ENCODE data around the gene SETMAR. TPM values are rescaled to one million over a fixed set of nuclear protein-coding genes. Genes with fewer than 3 reads are reported as not detected.

SETMAR gene
- total and polyA plus RNA-seq, 2 of the 8 experiments (the other 6 are each of a cell fraction or from before 2014, with no cell fraction given) = 16.1 to 25.3 TPM

DNA sequence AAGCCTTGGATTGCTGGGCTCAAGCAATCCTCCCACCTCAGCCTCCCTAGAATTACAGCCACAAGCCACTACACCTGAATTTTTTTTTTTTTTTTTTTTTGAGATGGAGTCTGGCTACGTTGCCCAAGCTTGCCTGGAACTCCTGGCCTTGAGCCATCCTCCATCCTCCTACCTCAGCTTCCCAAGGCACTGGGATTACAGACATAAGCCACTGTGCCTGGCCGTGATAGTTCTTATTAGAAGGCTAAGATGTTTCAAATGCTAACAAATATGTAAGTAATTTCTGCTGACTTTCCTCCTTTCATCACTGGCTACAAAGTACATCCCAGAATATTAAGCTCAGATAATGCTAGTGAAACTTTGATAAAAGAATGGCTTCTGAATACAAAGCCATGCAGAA, 5.7 kb upstream of the SETMAR start:
- FAIRE-seq = no peak
- H2BK120ac ChIP-seq (replicated peaks; ENCODE audit: low read depth, low read length) = no peak overlapping the region
- TF ChIP-seq, protein P1, sequence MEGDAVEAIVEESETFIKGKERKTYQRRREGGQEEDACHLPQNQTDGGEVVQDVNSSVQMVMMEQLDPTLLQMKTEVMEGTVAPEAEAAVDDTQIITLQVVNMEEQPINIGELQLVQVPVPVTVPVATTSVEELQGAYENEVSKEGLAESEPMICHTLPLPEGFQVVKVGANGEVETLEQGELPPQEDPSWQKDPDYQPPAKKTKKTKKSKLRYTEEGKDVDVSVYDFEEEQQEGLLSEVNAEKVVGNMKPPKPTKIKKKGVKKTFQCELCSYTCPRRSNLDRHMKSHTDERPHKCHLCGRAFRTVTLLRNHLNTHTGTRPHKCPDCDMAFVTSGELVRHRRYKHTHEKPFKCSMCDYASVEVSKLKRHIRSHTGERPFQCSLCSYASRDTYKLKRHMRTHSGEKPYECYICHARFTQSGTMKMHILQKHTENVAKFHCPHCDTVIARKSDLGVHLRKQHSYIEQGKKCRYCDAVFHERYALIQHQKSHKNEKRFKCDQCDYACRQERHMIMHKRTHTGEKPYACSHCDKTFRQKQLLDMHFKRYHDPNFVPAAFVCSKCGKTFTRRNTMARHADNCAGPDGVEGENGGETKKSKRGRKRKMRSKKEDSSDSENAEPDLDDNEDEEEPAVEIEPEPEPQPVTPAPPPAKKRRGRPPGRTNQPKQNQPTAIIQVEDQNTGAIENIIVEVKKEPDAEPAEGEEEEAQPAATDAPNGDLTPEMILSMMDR (IDR thresholded peaks at IDR 0.05; ENCODE audit: control extremely low read depth in 1 of 3, insufficient read depth in 1 of 3, low read depth in 1 of 3, low read length in 3 of 3) = no peak
- TF ChIP-seq HDAC2 (IDR thresholded peaks at IDR 0.05; ENCODE audit: borderline replicate concordance in 1 of 2, low read depth in 2 of 2, low read length in 2 of 2) = no peak
- TF ChIP-seq ATF3 (IDR thresholded peaks at IDR 0.05; ENCODE audit: insufficient read depth, low read depth, low read length) = no peak
- no peak for TF ChIP-seq TCF12 (IDR thresholded peaks at IDR 0.05; ENCODE audit: low read depth, low read length)
- no peak for TF ChIP-seq KDM4A (IDR thresholded peaks at IDR 0.05; ENCODE audit: low read depth, low read length, severe bottlenecking)
- TF ChIP-seq BCL11A (IDR thresholded peaks at IDR 0.05; ENCODE audit: low read depth in 2 of 2, low read length in 2 of 2) = no peak
- TF ChIP-seq RFX5 (IDR thresholded peaks at IDR 0.05; ENCODE audit: borderline replicate concordance, low read depth, low read length) = no peak
- no peak for TF ChIP-seq MAFK (IDR thresholded peaks at IDR 0.05; ENCODE audit: low read depth, low read length)
- no peak for TF ChIP-seq SIRT6 (IDR thresholded peaks at IDR 0.05; ENCODE audit: low read length)
- TF ChIP-seq NRF1 (IDR thresholded peaks at IDR 0.05; ENCODE audit: low read depth, low read length) = no peak
- TF ChIP-seq CHD2 (IDR thresholded peaks at IDR 0.05; ENCODE audit: low read length) = no peak

More for the DNA sequence above, 5.7 kb upstream of the SETMAR start:
- no peak overlapping the region for H4K5ac ChIP-seq (ENCODE audit: insufficient read length, low read depth, low read length)
- H2BK5ac ChIP-seq (ENCODE audit: low read depth, low read length) = no peak overlapping the region
- no peak overlapping the region for H3K56ac ChIP-seq (replicated peaks; ENCODE audit: insufficient read length, low read depth, low read length)
- H2BK20ac ChIP-seq (ENCODE audit: low read length) = no peak overlapping the region
- no peaks in the 10 kb centered on the region for H3K27me3 ChIP-seq (replicated peaks in 1 of 4; ENCODE audit: control insufficient read depth in 3 of 4, extremely low read depth in 1 of 4, insufficient read depth in 3 of 4, low read length in 3 of 4)
- no peak overlapping the region for H3K14ac ChIP-seq (ENCODE audit: insufficient read length)
- no peaks in the 10 kb centered on the region for H3K23me2 ChIP-seq (ENCODE audit: low read depth, low read length)
- no peak overlapping the region for H3K4me3 ChIP-seq (ENCODE audit: extremely low read depth in 1 of 4, insufficient read depth in 2 of 4, low read depth in 3 of 4, low read length in 4 of 4)
- no peaks in the 10 kb centered on the region for H3K4me1 ChIP-seq (replicated peaks in 1 of 4; ENCODE audit: control insufficient read depth in 3 of 4, insufficient read depth in 4 of 4, low read length in 3 of 4)
- ChIA-PET CTCF (ENCODE audit: partially characterized antibody) (interaction anchor here (0.9 to 4.6 kb wide), 6 partner anchors 8 to 1097 kb away, joined by 3 to 20 read pairs (median 4); no protein-coding TSS in a partner anchor), POLR2A (ENCODE audit: partially characterized antibody) (no interaction called here)
- no peaks in the 10 kb centered on the region for H3K9me3 ChIP-seq (ENCODE audit: insufficient read depth in 2 of 2, low read depth in 1 of 2, low read length in 1 of 2)
- H3K9ac ChIP-seq (replicated peaks in 1 of 4; ENCODE audit: extremely low read depth in 1 of 4, low read depth in 3 of 4, low read length in 3 of 4) = no peak overlapping the region
- H2AFZ ChIP-seq (ENCODE audit: low read length) = no peak overlapping the region
- H4K8ac ChIP-seq (ENCODE audit: extremely low read depth, insufficient read depth, low read length) = no peak overlapping the region
- no peak overlapping the region for H2AK5ac ChIP-seq (ENCODE audit: low read depth, low read length)
- no peaks in the 10 kb centered on the region for H3K79me2 ChIP-seq (ENCODE audit: control insufficient read depth in 1 of 2, insufficient read depth in 2 of 2, low read length in 2 of 2)
- H3K36me3 ChIP-seq (ENCODE audit: control insufficient read depth in 2 of 4, insufficient read depth in 4 of 4, low read length in 3 of 4) = no peaks in the 10 kb centered on the region
- no peak overlapping the region for H2BK12ac ChIP-seq (ENCODE audit: low read depth, low read length)
- H3K4ac ChIP-seq (replicated peaks; ENCODE audit: insufficient read length, low read depth, low read length) = no peak overlapping the region
- no peaks in the 10 kb centered on the region for H4K20me1 ChIP-seq (replicated peaks in 1 of 2; ENCODE audit: control insufficient read depth in 1 of 2, insufficient read depth in 2 of 2, low read length in 2 of 2)
- no peak for DNase-seq (ENCODE audit: low read depth in 1 of 2, low spot score in 2 of 2)
- H2BK15ac ChIP-seq (ENCODE audit: low read length) = no peak overlapping the region
- no peak overlapping the region for H3K18ac ChIP-seq (ENCODE audit: extremely low read depth, low read length)
- H3K4me2 ChIP-seq (ENCODE audit: insufficient read depth in 1 of 2, low read depth in 2 of 2, low read length in 2 of 2) = no peak overlapping the region
- H3K27ac ChIP-seq (ENCODE audit: low read depth, low read length) = no peak overlapping the region
- no peak overlapping the region for H3K23ac ChIP-seq (ENCODE audit: insufficient read length)
- WGBS, 2 experiments (ENCODE audit: extremely low coverage in 1 of 2, insufficient coverage in 1 of 2, insufficient read length in 1 of 2, insufficient replicate concordance in 2 of 2, low coverage in 1 of 2, low lambda C conversion rate in 2 of 2, missing lambda C conversion rate in 1 of 2) = 93% methylated on average over 2 of the region's 2 CpGs; no CpG with 5 or more reads in 1 of the 2 experiments
- H3K79me1 ChIP-seq (ENCODE audit: low read depth, low read length) = no peaks in the 10 kb centered on the region
- no peak overlapping the region for H4K91ac ChIP-seq (replicated peaks; ENCODE audit: insufficient read length, low read length)
